ENCODE results near the gene DRC7. TPM values are rescaled to one million over a fixed set of nuclear protein-coding genes. Genes with fewer than 3 reads are reported as not detected.

Gene DRC7
- total RNA-seq, 1 donor from 2014 or later = 0.04 TPM

DNA sequence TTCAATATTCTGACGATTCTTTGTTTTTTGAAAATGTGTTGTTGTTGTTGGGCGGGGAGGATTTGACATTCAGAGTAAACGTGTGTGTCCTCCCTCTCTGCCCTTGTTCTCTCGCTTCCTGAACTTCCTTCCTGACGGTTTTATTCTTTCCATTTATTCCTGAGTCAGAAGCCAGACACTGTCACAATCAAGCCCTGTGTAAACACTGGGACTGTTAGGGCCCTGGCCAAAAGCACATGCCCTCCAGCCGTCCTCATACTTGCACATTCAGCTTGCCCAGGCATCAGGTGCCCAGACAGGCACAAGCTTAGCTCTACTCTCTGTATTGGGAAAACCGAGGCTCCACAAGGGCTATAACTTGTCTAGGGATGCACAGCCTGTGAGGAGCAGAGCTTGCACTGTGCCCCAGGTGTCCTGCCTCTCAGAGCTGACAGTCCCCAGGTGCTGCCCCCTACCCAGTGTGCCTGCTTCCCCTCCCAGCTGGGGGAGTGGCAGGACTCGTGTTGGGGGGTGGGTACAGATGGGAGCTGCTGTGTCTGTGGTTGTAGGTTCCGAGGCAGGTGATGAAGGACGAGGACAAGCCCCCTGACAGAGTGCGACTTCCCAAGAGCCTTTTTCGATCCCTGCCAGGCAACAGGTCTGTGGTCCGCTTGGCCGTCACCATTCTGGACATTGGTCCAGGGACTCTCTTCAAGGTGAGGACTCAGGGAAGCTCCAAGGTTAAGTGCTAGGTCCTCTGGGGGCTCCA is 16.8 kb upstream of the DRC7 start:
- Histone ChIP-seq H3K4me3 (ENCODE audit: low read depth, low read length) (no peak overlapping the region), H3K36me3 (ENCODE audit: control insufficient read depth, insufficient read depth, low read length) (no peaks in the 10 kb centered on the region), H3K27me3 (ENCODE audit: control insufficient read depth, insufficient read depth, low read length) (peaks cover 30% of the 10 kb centered on the region)
- DNase-seq (ENCODE audit: low read depth) = no peak
- no peak for TF ChIP-seq CTCF (IDR thresholded peaks at IDR 0.05; ENCODE audit: insufficient read depth, low read length, poor library complexity, severe bottlenecking)

- no peak for TF ChIP-seq CTCF (IDR thresholded peaks at IDR 0.05; ENCODE audit: insufficient read depth, low read length, poor library complexity, severe bottlenecking)
Measured at GRCh38 chr16:57679016-57679415, 15.6 kb upstream of the DRC7 start.

DNA sequence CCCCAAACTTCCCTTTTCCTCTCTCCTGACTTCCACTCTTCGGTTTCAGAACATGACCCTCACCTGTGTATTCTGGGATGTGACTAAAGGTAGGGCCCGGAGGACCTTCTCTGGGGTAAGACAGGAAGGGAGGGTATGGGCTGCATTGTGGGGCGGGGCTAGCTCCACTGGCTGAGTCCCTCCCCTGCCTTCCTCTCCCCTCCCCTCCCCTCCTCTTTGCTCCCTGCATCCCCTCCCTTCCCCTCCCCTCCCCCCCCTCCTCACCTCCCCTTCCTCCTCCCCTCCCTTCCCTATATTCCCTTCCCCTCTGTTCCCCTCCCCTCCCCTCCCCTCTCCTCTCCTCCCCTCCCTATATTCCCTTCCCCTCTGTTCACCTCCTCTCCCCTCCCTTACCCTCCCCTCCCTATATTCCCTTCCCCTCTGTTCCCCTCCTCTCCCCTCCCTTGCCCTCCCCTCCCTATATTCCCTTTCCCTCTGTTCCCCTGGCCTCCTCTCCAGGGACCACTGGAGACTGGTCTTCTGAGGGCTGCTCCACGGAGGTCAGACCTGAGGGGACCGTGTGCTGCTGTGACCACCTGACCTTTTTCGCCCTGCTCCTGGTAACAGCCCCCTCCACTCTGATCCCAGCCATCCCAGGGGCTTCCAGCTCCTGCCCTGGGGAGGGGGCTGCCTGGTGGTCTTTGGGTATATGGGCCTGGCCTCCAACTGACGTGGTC is 14.7 kb upstream of the DRC7 start:
- H3K27me3 ChIP-seq (ENCODE audit: control insufficient read depth, insufficient read depth, low read length) = peaks cover 17% of the 10 kb centered on the region
- no peak for DNase-seq (ENCODE audit: low read depth)
- no peak overlapping the region for H3K4me3 ChIP-seq (ENCODE audit: low read depth, low read length)
- H3K36me3 ChIP-seq (ENCODE audit: control insufficient read depth, insufficient read depth, low read length) = no peaks in the 10 kb centered on the region
- TF ChIP-seq CTCF (IDR thresholded peaks at IDR 0.05; ENCODE audit: insufficient read depth, low read length, poor library complexity, severe bottlenecking) = no peak

More at GRCh38 chr16:57679016-57679415, 15.6 kb upstream of the DRC7 start:
- H3K27me3 ChIP-seq (ENCODE audit: control insufficient read depth, insufficient read depth, low read length) = peaks cover 18% of the 10 kb centered on the region
- H3K36me3 ChIP-seq (ENCODE audit: control insufficient read depth, insufficient read depth, low read length) = no peaks in the 10 kb centered on the region
- no peak for DNase-seq (ENCODE audit: low read depth)
- no peak overlapping the region for H3K4me3 ChIP-seq (ENCODE audit: low read depth, low read length)

- Histone ChIP-seq H3K36me3 (ENCODE audit: control insufficient read depth, insufficient read depth, low read length) (no peaks in the 10 kb centered on the region), H3K27me3 (ENCODE audit: control insufficient read depth, insufficient read depth, low read length) (peaks cover 17% of the 10 kb centered on the region), H3K4me3 (ENCODE audit: low read depth, low read length) (no peak overlapping the region)
- no peak for TF ChIP-seq CTCF (IDR thresholded peaks at IDR 0.05; ENCODE audit: insufficient read depth, low read length, poor library complexity, severe bottlenecking)
- DNase-seq (ENCODE audit: low read depth) = no peak
Measured at GRCh38 chr16:57680842-57681375, 13.7 kb upstream of the DRC7 start.

DNA sequence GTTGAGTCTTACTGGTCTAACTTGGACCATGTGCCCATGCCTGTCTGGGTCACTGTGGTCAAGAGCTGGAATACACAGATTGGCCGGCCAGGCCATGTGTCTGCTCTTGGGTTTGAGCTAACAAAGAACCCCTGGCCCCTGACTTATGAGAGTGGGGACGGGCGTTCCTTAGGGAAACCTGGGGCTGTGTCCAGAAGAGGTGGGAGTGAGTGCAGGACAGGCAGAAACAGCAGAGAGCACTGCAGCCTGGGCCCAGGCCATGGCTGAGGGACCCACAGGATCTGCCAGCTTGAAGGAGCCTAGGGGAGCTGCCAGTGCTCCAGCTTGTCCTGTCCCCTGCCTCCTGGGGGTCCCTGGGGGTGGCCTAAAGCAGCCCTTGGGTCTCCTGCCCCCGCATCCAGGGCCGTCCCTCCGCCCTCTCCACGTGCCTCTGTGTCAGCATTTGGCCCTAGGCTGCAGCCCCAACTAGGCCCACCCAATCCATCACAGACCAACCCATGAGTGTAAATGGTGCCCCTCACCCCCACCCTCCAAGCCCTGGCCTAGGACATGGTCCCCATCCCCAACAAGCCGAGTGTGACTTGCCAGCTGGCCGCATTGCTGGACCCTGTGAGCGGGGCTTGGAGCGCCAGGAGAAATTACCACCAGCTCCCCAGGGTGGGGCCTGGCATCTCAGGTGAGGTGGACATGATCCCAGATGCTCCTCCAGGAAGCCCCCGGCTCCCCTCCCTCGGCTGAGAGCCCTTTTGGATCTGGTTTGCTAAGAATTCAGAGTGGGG is 12.5 kb upstream of the DRC7 start:
- Histone ChIP-seq H3K4me3 (ENCODE audit: low read depth, low read length) (no peak overlapping the region), H3K36me3 (ENCODE audit: control insufficient read depth, insufficient read depth, low read length) (no peaks in the 10 kb centered on the region), H3K27me3 (ENCODE audit: control insufficient read depth, insufficient read depth, low read length) (peaks cover 13% of the 10 kb centered on the region)
- DNase-seq (ENCODE audit: low read depth) = no peak
- TF ChIP-seq CTCF (IDR thresholded peaks at IDR 0.05; ENCODE audit: insufficient read depth, low read length, poor library complexity, severe bottlenecking) = no peak

Measured in kidney epithelial cell (primary cell).